NOMO-1 (cell line): ENCODE data around the gene ADAM8.

Experiments used
- DNase-seq, 2 experiments: peaks; one replicate each; lab custom pipeline; 2025; ENCODE audit not compliant: unreplicated experiment in 2 of 2; lab: John Stamatoyannopoulos, UW

ADAM8 gene

GRCh38 chr10:133309100-133309719 lies 32.5 kb upstream of the ADAM8 start:
- peak; percentile 75 to 87 for DNase-seq

GRCh38 chr10:133308421-133309099 lies 31.9 kb upstream of the ADAM8 start, which contains the start of the genes TUBGCP2 and ZNF511:
Gene TUBGCP2 (minus strand): TSS chr10:133308872. CDS start chr10:133302941, 5,931 bp downstream.
Gene ZNF511 (plus strand): TSS chr10:133308914. CDS start chr10:133308944, 30 bp downstream.
- peak; percentile 75 to 87 for DNase-seq

- DNase-seq = peak; percentile 39 to 50
Measured at GRCh38 chr10:133307776-133308420, 31.2 kb upstream of the ADAM8 start.

- no peak for DNase-seq
Measured at GRCh38 chr10:133306941-133307379, 30.3 kb upstream of the ADAM8 start.

GRCh38 chr10:133306097-133306476 lies 29.4 kb upstream of the ADAM8 start:
- DNase-seq = no peak

- DNase-seq = no peak
Measured at GRCh38 chr10:133303206-133303605, 26.5 kb upstream of the ADAM8 start.

- DNase-seq = no peak
Measured at GRCh38 chr10:133302230-133302629, 25.6 kb upstream of the ADAM8 start.

GRCh38 chr10:133299738-133300137 lies 23.1 kb upstream of the ADAM8 start:
- no peak for DNase-seq

- no peak for DNase-seq
Measured at GRCh38 chr10:133299224-133299623, 22.6 kb upstream of the ADAM8 start.

GRCh38 chr10:133298466-133298865 lies 21.8 kb upstream of the ADAM8 start:
- DNase-seq = no peak

GRCh38 chr10:133297504-133297903 lies 20.8 kb upstream of the ADAM8 start:
- no peak for DNase-seq

GRCh38 chr10:133295426-133296320 lies 19.0 kb upstream of the ADAM8 start:
- DNase-seq = no peak

- DNase-seq = no peak
Measured at GRCh38 chr10:133294189-133294588, 17.5 kb upstream of the ADAM8 start.

GRCh38 chr10:133293810-133294119 lies 17.1 kb upstream of the ADAM8 start:
- no peak for DNase-seq

- DNase-seq = no peak
Measured at GRCh38 chr10:133292919-133293809, 16.5 kb upstream of the ADAM8 start.

- DNase-seq = no peak
Measured at GRCh38 chr10:133289761-133290160, 13.1 kb upstream of the ADAM8 start.

GRCh38 chr10:133287832-133288500 lies 11.3 kb upstream of the ADAM8 start:
- DNase-seq = no peak

GRCh38 chr10:133286366-133286765 lies 9.7 kb upstream of the ADAM8 start:
- DNase-seq = no peak

- DNase-seq = no peak
Measured at GRCh38 chr10:133285217-133285616, 8.5 kb upstream of the ADAM8 start.
